CD4-positive, alpha-beta T cell treated with Interleukin-15 for 4 hours (primary cell): ENCODE measurements around the gene ITGB1BP1.
"Not testable (repeated sequence)": the region's sequence is repeated elsewhere in the genome, so short reads cannot be mapped to it uniquely, and the experiment has no call there.

ENCODE experiments used
- DNase-seq: peaks from one replicate; pipeline ENCODE4 v3.0.0-alpha.2; 2020; ENCODE audit warnings: low spot score

The ITGB1BP1 gene

GRCh38 chr2:9400268-9401058 lies 22.9 kb downstream of the ITGB1BP1 start:
- no peak for DNase-seq

GRCh38 chr2:9398881-9399780 lies 24.2 kb downstream of the ITGB1BP1 start:
- no peak for DNase-seq

GRCh38 chr2:9398251-9398650 lies 25.1 kb downstream of the ITGB1BP1 start:
- DNase-seq, result not testable (repeated sequence)

- no peak for DNase-seq
These were observed 26.1 kb downstream of the ITGB1BP1 start for GRCh38 chr2:9397201-9397600.

GRCh38 chr2:9394816-9395215 lies 28.5 kb downstream of the ITGB1BP1 start:
- no peak for DNase-seq

- DNase-seq, result no peak
These were observed 30.2 kb downstream of the ITGB1BP1 start for GRCh38 chr2:9392898-9393765.

GRCh38 chr2:9391961-9392720 lies 31.2 kb downstream of the ITGB1BP1 start:
- DNase-seq, result no peak

- no peak for DNase-seq
These were observed 32.3 kb downstream of the ITGB1BP1 start for GRCh38 chr2:9390991-9391390.

- DNase-seq, result no peak
These were observed 33.0 kb downstream of the ITGB1BP1 start for GRCh38 chr2:9390151-9390850.

- no peak for DNase-seq
These were observed 34.1 kb downstream of the ITGB1BP1 start for GRCh38 chr2:9388950-9389911.

- DNase-seq, result no peak
These were observed 35.1 kb downstream of the ITGB1BP1 start for GRCh38 chr2:9388199-9388681.

- no peak for DNase-seq
These were observed 37.5 kb downstream of the ITGB1BP1 start for GRCh38 chr2:9385841-9386240.

- DNase-seq, result no peak
These were observed 38.8 kb downstream of the ITGB1BP1 start for GRCh38 chr2:9384521-9384920.

GRCh38 chr2:9382604-9383235 lies 40.6 kb downstream of the ITGB1BP1 start:
- no peak for DNase-seq

- DNase-seq, result no peak
These were observed 42.4 kb downstream of the ITGB1BP1 start for GRCh38 chr2:9380702-9381628.

- no peak for DNase-seq
These were observed 44.0 kb downstream of the ITGB1BP1 start for GRCh38 chr2:9379391-9379755.

GRCh38 chr2:9378433-9379390 lies 44.6 kb downstream of the ITGB1BP1 start:
- DNase-seq, result no peak
